ENCODE results near the gene ESRRB.

Gene ESRRB

GRCh38 chr14:76497550-76498462 is 121.9 kb downstream of the ESRRB start:
- TF ChIP-seq CTCF (IDR thresholded peaks at IDR 0.05; ENCODE audit: insufficient read depth, low read depth, low read length, missing control alignments) = peak; percentile 18
- H3K4me3 ChIP-seq (ENCODE audit: low read depth, low read length) = no peak overlapping the region
- DNase-seq (ENCODE audit: low read depth) = no peak

- TF ChIP-seq CTCF (IDR thresholded peaks at IDR 0.05; ENCODE audit: insufficient read depth, low read depth, low read length, missing control alignments) = no peak
- no peak for DNase-seq (ENCODE audit: low read depth)
Observed at GRCh38 chr14:76498463-76498935, 122.6 kb downstream of the ESRRB start.

GRCh38 chr14:76498976-76499375 is 123.0 kb downstream of the ESRRB start:
- TF ChIP-seq CTCF (IDR thresholded peaks at IDR 0.05; ENCODE audit: insufficient read depth, low read depth, low read length, missing control alignments) = no peak
- DNase-seq (ENCODE audit: low read depth) = no peak
- H3K4me3 ChIP-seq (ENCODE audit: low read depth, low read length) = no peak overlapping the region

More at GRCh38 chr14:76498463-76498935, 122.6 kb downstream of the ESRRB start:
- H3K4me3 ChIP-seq (ENCODE audit: low read depth, low read length) = no peak overlapping the region

- no peak overlapping the region for H3K4me3 ChIP-seq (ENCODE audit: low read depth, low read length)
- no peak for DNase-seq (ENCODE audit: low read depth)
- no peak for TF ChIP-seq CTCF (IDR thresholded peaks at IDR 0.05; ENCODE audit: insufficient read depth, low read depth, low read length, missing control alignments)
Observed at GRCh38 chr14:76499399-76499798, 123.5 kb downstream of the ESRRB start.

GRCh38 chr14:76500011-76500410 is 124.1 kb downstream of the ESRRB start:
- DNase-seq (ENCODE audit: low read depth) = no peak
- TF ChIP-seq CTCF (IDR thresholded peaks at IDR 0.05; ENCODE audit: insufficient read depth, low read depth, low read length, missing control alignments) = no peak
- no peak overlapping the region for H3K4me3 ChIP-seq (ENCODE audit: low read depth, low read length)

- no peak for DNase-seq (ENCODE audit: low read depth)
- no peak for TF ChIP-seq CTCF (IDR thresholded peaks at IDR 0.05; ENCODE audit: insufficient read depth, low read depth, low read length, missing control alignments)
- no peak overlapping the region for H3K4me3 ChIP-seq (ENCODE audit: low read depth, low read length)
Observed at GRCh38 chr14:76500480-76500879, 124.5 kb downstream of the ESRRB start.
